ENCODE measurements around the gene PITRM1. TPM values are rescaled to one million over a fixed set of nuclear protein-coding genes. Genes with fewer than 3 reads are reported as not detected.

Gene PITRM1
- polyA plus RNA-seq, 1 of the 3 experiments (the other 2 are of a cell fraction), result 79.6 TPM

DNA sequence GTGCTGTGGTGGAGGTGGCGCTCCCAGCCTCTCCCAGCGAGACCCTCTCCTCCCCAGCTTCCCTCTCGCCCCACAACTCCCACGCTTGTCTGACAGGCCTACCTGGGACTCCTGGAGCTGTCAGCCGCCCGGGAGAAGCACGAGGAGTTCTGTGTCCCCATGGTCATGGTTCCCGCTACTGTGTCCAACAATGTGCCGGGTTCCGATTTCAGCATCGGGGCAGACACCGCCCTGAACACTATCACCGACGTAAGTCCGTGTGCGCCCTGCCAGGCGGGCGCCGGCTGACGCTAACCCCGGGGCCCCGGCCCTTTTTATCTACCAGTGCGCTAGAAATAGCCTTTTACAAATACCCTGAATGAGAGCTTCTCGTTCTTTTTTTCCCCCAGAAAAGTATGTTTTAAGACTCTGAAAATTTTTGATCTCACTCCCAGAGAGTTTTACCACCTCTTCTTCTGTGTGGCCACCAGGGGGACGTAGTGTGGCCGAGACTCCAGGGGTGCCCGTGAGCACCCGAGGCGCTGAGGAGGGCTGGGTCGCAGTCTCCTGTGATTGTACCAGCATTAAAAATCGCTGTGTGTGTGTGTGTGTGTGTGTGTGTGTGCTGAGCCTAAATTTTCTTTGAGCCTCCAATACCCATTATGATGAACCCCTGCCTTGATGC, 52.7 kb downstream of the PITRM1 start:
- peaks cover 51 to 75% of the 10 kb centered on the region in 2 experiments for H3K36me3 ChIP-seq (replicated peaks in 1 of 2; ENCODE audit: control insufficient read depth in 1 of 2, insufficient read depth in 2 of 2, low read length in 1 of 2)
- ChIA-PET CTCF (interaction anchor here (0.7 to 1.2 kb wide), 7 partner anchors 9 to 578 kb away, joined by 3 to 4 read pairs (median 3); no protein-coding TSS in a partner anchor), POLR2A (no interaction called here)
- H3K9ac ChIP-seq, result no peak overlapping the region
- H3K4me1 ChIP-seq (ENCODE audit: control insufficient read depth in 1 of 2, insufficient read depth in 2 of 2, low read depth in 1 of 2, low read length in 1 of 2), result no peaks in the 10 kb centered on the region
- no peak overlapping the region for H3K4me2 ChIP-seq
- no peak for TF ChIP-seq SIN3A (IDR thresholded peaks at IDR 0.05; ENCODE audit: borderline replicate concordance, low read depth, low read length)
- no peak for TF ChIP-seq NRF1 (IDR thresholded peaks at IDR 0.05; ENCODE audit: low read depth, low read length)
- TF ChIP-seq CTCF (IDR thresholded peaks at IDR 0.05), result peak; percentile 66
- TF ChIP-seq FOXJ3 (CRISPR knock-in tag; IDR thresholded peaks at IDR 0.05), result no peak
- 0 out of 2 replicates have a peak, but pooled peaks have one; percentile 4 for TF ChIP-seq SMC3 (IDR thresholded peaks at IDR 0.05; ENCODE audit: low read depth, low read length)
- H3F3A ChIP-seq (replicated peaks; ENCODE audit: insufficient read depth), result no peaks in the 10 kb centered on the region
- no peak overlapping the region for H2AFZ ChIP-seq (ENCODE audit: low read depth)
- H3K4me3 ChIP-seq (ENCODE audit: low read depth in 2 of 2, low read length in 1 of 2), result no peak overlapping the region
- peak; percentile 77 for DNase-seq
- H3K79me2 ChIP-seq (ENCODE audit: insufficient read depth), result peaks cover 17% of the 10 kb centered on the region; the same call in 1 of the 2 replicates
- H3K9me3 ChIP-seq, result no peaks in the 10 kb centered on the region
- 89% methylated on average over 30 of the region's 31 CpGs for WGBS (ENCODE audit: low lambda C conversion rate)
- H3K27me3 ChIP-seq (ENCODE audit: insufficient read depth), result no peaks in the 10 kb centered on the region
- H3K9me2 ChIP-seq, result no peaks in the 10 kb centered on the region
- no peak overlapping the region for H3K27ac ChIP-seq (ENCODE audit: low read depth in 2 of 2, low read length in 1 of 2)
- no peaks in the 10 kb centered on the region for H4K20me1 ChIP-seq (ENCODE audit: insufficient read depth)

- H3K9ac ChIP-seq, result no peak overlapping the region
- CTCF ChIA-PET, result interaction anchor here (0.6 kb wide), 1 partner anchor 500 kb away, joined by 3 read pairs; no protein-coding TSS in a partner anchor
- 96% methylated on average over 32 of the region's 32 CpGs for WGBS (ENCODE audit: low lambda C conversion rate)
Measured at GRCh38 chr10:3118641-3119091, 53.9 kb downstream of the PITRM1 start.

More at GRCh38 chr10:3118641-3119091, 53.9 kb downstream of the PITRM1 start:
- no peaks in the 10 kb centered on the region for H4K20me1 ChIP-seq (ENCODE audit: insufficient read depth)
- H3K9me2 ChIP-seq, result no peaks in the 10 kb centered on the region
- TF ChIP-seq NRF1 (IDR thresholded peaks at IDR 0.05; ENCODE audit: low read depth, low read length), result no peak
- no peak for TF ChIP-seq POLR2AphosphoS5 (IDR thresholded peaks at IDR 0.05; ENCODE audit: low read depth, low read length)
- TF ChIP-seq, protein P1, sequence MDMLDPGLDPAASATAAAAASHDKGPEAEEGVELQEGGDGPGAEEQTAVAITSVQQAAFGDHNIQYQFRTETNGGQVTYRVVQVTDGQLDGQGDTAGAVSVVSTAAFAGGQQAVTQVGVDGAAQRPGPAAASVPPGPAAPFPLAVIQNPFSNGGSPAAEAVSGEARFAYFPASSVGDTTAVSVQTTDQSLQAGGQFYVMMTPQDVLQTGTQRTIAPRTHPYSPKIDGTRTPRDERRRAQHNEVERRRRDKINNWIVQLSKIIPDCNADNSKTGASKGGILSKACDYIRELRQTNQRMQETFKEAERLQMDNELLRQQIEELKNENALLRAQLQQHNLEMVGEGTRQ (IDR thresholded peaks at IDR 0.05; ENCODE audit: borderline replicate concordance, low read depth, low read length), result no peak
- no peak for TF ChIP-seq CHD2 (IDR thresholded peaks at IDR 0.05; ENCODE audit: low read length, partially characterized antibody)
- TF ChIP-seq FOXM1 (IDR thresholded peaks at IDR 0.05; ENCODE audit: low read depth), result no peak
- no peak for TF ChIP-seq TEAD4 (IDR thresholded peaks at IDR 0.05; ENCODE audit: borderline replicate concordance, insufficient read depth)
- no peak for TF ChIP-seq SIN3A (IDR thresholded peaks at IDR 0.05; ENCODE audit: borderline replicate concordance, low read depth, low read length)
- TF ChIP-seq NFIC (IDR thresholded peaks at IDR 0.05; ENCODE audit: borderline replicate concordance), result no peak
- no peak for TF ChIP-seq REST (IDR thresholded peaks at IDR 0.05; ENCODE audit: low read depth, low read length)
- TF ChIP-seq RFX5 (IDR thresholded peaks at IDR 0.05; ENCODE audit: low read length), result no peak
- TF ChIP-seq, protein P2, sequence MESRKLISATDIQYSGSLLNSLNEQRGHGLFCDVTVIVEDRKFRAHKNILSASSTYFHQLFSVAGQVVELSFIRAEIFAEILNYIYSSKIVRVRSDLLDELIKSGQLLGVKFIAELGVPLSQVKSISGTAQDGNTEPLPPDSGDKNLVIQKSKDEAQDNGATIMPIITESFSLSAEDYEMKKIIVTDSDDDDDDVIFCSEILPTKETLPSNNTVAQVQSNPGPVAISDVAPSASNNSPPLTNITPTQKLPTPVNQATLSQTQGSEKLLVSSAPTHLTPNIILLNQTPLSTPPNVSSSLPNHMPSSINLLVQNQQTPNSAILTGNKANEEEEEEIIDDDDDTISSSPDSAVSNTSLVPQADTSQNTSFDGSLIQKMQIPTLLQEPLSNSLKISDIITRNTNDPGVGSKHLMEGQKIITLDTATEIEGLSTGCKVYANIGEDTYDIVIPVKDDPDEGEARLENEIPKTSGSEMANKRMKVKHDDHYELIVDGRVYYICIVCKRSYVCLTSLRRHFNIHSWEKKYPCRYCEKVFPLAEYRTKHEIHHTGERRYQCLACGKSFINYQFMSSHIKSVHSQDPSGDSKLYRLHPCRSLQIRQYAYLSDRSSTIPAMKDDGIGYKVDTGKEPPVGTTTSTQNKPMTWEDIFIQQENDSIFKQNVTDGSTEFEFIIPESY (IDR thresholded peaks at IDR 0.05; ENCODE audit: borderline replicate concordance, low read depth), result no peak
- no peak for TF ChIP-seq FOSL2 (IDR thresholded peaks at IDR 0.05; ENCODE audit: borderline replicate concordance, low read depth)
- no peak for TF ChIP-seq MXI1 (IDR thresholded peaks at IDR 0.05; ENCODE audit: low read depth, low read length)
- no peak for TF ChIP-seq RAD21 (IDR thresholded peaks at IDR 0.05; ENCODE audit: low read length)
- DNase-seq, result no peak
- H3K79me2 ChIP-seq (ENCODE audit: insufficient read depth), result peaks cover 14% of the 10 kb centered on the region; the same call in 1 of the 2 replicates
- H3K27me3 ChIP-seq (ENCODE audit: insufficient read depth), result no peaks in the 10 kb centered on the region
- peaks cover 47 to 73% of the 10 kb centered on the region in 2 experiments for H3K36me3 ChIP-seq (replicated peaks in 1 of 2; ENCODE audit: control insufficient read depth in 1 of 2, insufficient read depth in 2 of 2, low read length in 1 of 2)
- no peaks in the 10 kb centered on the region for H3F3A ChIP-seq (replicated peaks; ENCODE audit: insufficient read depth)
- no peak overlapping the region for H3K4me3 ChIP-seq (ENCODE audit: low read depth in 2 of 2, low read length in 1 of 2)
- no peaks in the 10 kb centered on the region for H3K9me3 ChIP-seq
- no peak overlapping the region for H2AFZ ChIP-seq (ENCODE audit: low read depth)
- no peaks in the 10 kb centered on the region for H3K4me1 ChIP-seq (ENCODE audit: control insufficient read depth in 1 of 2, insufficient read depth in 2 of 2, low read depth in 1 of 2, low read length in 1 of 2)
- POLR2A ChIA-PET, result no interaction called here
- no peak overlapping the region for H3K4me2 ChIP-seq
- H3K27ac ChIP-seq (ENCODE audit: low read depth in 2 of 2, low read length in 1 of 2), result no peak overlapping the region
